ENCODE data around the gene SUCO.

DNA sequence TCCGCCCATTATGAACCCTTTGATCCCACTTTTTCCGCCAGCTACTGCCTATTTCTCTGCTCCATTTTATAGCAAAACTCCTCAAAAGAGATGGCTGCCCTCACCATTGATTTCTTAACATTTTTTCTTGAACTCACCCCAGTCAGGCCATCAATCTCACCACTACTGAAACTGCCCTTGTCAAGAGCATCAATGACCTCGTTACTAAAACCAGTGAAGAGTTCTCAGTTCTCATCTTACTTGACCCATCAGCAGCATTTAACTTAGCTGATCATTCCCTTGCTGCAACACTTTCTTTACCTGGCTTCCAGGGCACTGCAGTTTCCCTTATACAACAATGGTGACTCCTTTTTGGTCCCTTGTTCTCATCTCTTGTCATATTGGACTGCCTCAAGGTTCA is 90.8 kb downstream of the SUCO start:
- TF ChIP-seq CTCF (IDR thresholded peaks at IDR 0.05) (no peak), ZBTB33 (IDR thresholded peaks at IDR 0.05; ENCODE audit: borderline replicate concordance, low read depth) (no peak), TEAD4 (IDR thresholded peaks at IDR 0.05; ENCODE audit: borderline replicate concordance, insufficient read depth) (no peak), POLR2AphosphoS5 (IDR thresholded peaks at IDR 0.05; ENCODE audit: low read depth, low read length) (no peak), MEF2A (IDR thresholded peaks at IDR 0.05; ENCODE audit: borderline replicate concordance, low read depth) (no peak)

All from SK-N-SH (cell line).